Liver (tissue), 2 donors: Measurements from ENCODE around the gene PAX5.

ENCODE experiments used
- TF ChIP-seq, protein P1 (sequence below): fragments of 150-350 bp; IDR thresholded peaks from 2 replicates; pipeline ENCODE4 v1.5.1; 2017; ENCODE audit warnings: improper control_type of control experiment, low read depth, low read length; ENCODE audit not compliant: missing input control
- TF ChIP-seq, protein P2 (sequence below): IDR thresholded peaks from 2 replicates; pipeline ENCODE4 v1.6.1; 2016; ENCODE audit warnings: antibody characterized with exemption
- donor health status: healthy.

GRCh38 chr9:36840898-36841536, 193.1 kb downstream of the PAX5 start:
- TF ChIP-seq, protein P1, sequence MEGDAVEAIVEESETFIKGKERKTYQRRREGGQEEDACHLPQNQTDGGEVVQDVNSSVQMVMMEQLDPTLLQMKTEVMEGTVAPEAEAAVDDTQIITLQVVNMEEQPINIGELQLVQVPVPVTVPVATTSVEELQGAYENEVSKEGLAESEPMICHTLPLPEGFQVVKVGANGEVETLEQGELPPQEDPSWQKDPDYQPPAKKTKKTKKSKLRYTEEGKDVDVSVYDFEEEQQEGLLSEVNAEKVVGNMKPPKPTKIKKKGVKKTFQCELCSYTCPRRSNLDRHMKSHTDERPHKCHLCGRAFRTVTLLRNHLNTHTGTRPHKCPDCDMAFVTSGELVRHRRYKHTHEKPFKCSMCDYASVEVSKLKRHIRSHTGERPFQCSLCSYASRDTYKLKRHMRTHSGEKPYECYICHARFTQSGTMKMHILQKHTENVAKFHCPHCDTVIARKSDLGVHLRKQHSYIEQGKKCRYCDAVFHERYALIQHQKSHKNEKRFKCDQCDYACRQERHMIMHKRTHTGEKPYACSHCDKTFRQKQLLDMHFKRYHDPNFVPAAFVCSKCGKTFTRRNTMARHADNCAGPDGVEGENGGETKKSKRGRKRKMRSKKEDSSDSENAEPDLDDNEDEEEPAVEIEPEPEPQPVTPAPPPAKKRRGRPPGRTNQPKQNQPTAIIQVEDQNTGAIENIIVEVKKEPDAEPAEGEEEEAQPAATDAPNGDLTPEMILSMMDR, result peak; percentile 12
- TF ChIP-seq, protein P2, sequence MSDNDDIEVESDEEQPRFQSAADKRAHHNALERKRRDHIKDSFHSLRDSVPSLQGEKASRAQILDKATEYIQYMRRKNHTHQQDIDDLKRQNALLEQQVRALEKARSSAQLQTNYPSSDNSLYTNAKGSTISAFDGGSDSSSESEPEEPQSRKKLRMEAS, result no peak
